Measurements from ENCODE around the gene METRNL.

The METRNL gene

DNA sequence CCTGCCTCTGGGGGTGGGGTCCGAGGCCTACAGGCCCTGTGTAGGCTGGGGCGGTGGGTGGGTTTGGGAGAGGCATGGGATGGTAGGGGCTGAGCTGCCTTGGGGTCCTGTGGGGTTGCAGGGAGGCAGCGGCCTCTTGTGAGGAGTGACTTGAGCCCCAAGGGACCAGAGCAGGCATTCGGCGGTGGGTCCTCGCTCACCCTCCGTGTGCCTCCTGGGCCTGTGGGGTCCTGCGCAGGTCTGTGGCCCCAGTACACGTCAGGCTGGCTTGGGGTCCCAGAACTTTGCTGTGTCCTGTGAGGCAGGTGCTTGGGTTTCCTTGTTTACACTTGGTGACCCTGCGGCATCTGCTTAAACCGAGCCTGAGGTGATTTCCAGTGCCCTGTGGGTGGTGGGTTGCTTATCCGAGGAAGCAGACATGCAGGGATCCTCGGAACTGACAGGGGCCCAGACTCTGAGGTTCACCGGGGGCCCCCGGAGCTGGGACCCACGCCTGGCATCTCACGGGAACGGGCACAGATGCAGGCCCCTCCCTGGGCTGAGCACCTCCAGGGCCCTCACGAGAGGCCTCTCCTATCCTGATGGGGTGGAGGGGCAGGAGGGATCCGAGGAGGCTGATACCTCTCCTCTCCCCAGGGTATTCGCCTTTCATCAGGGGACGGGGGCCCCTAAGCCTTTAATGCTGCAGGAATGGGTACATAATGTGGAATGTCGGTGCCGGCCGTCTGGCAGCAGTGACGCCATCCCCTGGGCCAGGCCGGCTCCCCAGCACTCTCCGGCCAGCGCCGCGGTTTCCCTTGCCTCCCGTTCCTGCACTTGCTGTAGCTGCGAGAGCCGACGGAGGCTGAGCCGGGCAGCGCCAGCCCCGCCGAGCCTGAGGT is 7.7 kb downstream of the METRNL start:
- TF ChIP-seq, protein P1, sequence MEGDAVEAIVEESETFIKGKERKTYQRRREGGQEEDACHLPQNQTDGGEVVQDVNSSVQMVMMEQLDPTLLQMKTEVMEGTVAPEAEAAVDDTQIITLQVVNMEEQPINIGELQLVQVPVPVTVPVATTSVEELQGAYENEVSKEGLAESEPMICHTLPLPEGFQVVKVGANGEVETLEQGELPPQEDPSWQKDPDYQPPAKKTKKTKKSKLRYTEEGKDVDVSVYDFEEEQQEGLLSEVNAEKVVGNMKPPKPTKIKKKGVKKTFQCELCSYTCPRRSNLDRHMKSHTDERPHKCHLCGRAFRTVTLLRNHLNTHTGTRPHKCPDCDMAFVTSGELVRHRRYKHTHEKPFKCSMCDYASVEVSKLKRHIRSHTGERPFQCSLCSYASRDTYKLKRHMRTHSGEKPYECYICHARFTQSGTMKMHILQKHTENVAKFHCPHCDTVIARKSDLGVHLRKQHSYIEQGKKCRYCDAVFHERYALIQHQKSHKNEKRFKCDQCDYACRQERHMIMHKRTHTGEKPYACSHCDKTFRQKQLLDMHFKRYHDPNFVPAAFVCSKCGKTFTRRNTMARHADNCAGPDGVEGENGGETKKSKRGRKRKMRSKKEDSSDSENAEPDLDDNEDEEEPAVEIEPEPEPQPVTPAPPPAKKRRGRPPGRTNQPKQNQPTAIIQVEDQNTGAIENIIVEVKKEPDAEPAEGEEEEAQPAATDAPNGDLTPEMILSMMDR (IDR thresholded peaks at IDR 0.05; ENCODE audit: borderline replicate concordance, insufficient read depth, low read depth, low read length), result no peak

DNA sequence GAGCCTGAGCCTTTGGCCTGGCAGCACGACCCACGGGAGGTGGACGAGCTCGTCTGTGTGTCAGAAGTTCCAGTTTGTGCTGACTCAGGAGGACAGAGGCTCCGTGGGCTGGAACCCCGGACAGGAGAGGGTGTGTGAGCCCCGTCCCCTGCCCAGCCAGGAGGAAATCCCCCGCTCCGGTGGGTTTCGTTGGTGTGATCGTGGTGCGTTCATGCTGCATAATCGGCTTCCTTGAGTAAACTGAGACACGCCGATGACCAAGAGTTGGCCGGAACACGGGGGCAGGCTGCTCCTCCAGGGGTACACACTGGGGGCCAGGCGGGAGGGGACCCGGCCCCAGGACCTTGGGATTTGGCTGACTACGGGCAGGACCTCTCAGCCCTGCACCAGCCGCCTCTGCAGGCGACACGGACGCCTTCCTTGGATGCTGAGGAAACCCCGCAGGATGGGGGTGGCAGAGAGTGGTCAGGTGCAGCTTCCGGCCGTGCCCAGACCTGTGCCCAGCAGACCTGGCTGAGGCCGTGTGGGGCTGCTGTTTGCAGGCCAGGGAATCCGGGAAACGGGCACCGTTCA is 8.5 kb downstream of the METRNL start:
- TF ChIP-seq, protein P1 (IDR thresholded peaks at IDR 0.05; ENCODE audit: borderline replicate concordance, insufficient read depth, low read depth, low read length), result no peak
- H3K4me3 ChIP-seq (ENCODE audit: low read depth, low read length), result no peak overlapping the region

More for the DNA sequence above, 7.7 kb downstream of the METRNL start:
- no peak overlapping the region for H3K4me3 ChIP-seq (ENCODE audit: low read depth, low read length)

DNA sequence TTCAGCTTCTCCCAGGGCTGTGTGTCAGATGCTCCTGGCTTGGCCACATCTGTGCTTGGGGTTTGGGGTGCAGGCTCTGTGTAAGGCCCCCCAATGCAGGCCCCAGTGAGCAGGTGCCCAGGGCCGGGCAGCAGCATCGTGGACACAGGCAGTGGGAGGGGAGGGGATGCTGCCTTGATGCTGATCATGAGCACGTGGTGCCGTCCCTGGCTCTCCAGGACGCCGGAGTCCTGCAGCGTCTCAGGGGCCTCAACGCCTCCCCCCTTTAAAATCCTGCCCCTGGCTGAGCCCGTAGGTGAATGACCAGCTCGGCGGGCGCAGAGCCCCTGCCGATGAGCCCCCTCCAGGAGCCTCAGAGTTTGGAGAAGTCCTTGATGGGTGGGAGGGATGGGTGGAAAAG is 9.0 kb downstream of the METRNL start:
- no peak overlapping the region for H3K4me3 ChIP-seq (ENCODE audit: low read depth, low read length)
- TF ChIP-seq, protein P1 (IDR thresholded peaks at IDR 0.05; ENCODE audit: borderline replicate concordance, insufficient read depth, low read depth, low read length), result no peak

DNA sequence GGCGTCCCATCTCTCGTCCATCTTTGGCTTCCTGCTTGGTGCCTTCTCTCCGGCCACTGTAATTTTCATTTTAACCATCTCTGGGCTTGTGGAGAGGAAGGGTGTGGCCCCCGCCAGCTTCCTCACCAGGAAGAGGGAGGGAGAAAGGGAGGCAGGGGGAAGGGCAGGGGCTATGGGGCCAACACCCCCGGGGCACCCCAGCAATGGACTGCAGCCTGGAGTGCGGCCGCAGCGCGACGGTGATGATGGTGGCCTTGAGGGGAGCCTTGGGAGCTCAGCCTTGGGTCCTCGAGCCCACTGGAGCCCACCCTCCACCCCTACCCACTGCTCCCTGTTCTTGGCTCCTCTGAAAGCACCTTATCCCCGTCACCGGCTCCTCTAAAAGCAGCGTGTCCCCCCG is 9.5 kb downstream of the METRNL start:
- no peak overlapping the region for H3K4me3 ChIP-seq (ENCODE audit: low read depth, low read length)
- TF ChIP-seq, protein P1 (IDR thresholded peaks at IDR 0.05; ENCODE audit: borderline replicate concordance, insufficient read depth, low read depth, low read length), result no peak

DNA sequence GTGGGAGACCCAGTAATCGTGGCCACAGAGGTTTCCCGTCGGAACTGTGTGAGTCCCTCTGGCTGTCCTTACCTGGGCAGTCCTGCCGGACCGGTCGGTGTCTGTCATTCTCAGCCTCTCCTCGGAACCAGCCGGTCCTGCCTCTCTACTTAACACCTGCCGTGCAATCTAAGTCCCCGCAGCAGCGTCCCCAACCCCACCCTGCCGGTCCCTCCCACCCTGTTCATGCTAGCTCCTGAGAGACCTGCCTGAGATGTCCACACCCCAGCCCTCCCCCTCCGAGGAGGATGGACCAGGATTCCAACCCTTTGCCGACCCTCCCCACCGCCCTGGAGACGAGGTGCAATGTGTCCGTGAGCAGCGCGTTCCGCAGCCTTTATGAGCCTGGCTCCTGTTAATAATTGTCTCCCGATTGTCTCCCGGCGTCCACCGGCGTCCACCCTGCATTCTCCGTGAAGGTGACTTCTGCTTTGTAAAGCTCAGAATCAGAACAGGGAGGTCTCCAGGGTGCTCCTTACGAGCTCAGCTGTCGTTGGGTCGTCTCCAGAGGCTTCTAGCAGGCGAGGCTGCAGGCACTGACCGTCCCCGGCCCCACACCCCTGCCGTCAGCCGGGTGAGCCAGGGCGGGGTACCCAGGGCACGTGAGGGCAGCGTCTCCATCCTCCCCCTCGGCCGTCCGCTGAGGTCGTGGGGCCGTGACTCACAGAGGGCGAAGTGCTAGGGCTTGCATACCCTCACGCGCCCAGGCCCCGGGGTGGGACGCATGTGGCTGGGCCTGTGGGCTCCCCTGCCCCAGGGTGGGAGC is 10.1 kb downstream of the METRNL start:
- TF ChIP-seq, protein P1 (IDR thresholded peaks at IDR 0.05; ENCODE audit: borderline replicate concordance, insufficient read depth, low read depth, low read length), result no peak
- H3K4me3 ChIP-seq (ENCODE audit: low read depth, low read length), result no peak overlapping the region

DNA sequence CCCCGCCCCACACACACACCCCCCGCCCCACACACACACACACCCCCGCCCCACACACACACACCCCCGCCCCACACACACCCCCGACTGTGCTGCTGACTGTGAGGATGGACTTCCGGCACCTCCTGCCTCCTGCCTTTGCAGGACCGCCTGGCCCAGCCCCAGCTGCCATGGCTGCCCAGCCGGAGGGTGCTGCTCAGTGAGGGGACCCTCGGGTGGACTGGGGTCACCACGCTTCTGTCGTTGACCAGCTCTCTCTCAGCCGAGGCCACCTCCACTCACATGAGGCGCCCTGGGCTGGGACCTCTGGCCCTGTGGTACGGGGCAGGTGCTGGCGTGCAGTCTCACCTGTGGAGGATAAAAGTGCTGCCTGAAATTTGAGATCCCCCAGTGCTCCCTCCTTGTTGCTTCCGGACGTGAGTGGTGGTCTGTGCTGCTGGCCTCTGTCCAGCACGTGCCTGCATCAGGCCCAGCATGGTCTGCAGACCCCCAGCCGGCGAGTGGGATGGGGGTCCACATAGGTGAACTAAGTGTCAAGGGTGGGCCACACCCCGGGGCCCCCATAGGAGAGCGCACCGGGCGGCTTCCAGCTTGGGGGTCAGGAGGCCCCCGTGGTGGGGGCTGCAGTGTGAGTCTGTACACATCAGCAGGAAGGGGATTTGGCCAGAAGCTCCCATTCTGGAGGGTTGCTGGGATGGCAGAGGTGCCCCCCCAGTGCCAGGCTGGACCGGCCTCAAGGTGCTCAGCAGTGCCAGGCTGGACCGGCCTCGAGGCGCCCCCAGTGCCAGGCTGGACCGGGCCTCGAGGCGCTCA is 11.2 kb downstream of the METRNL start:
- TF ChIP-seq, protein P1 (IDR thresholded peaks at IDR 0.05; ENCODE audit: borderline replicate concordance, insufficient read depth, low read depth, low read length), result no peak
- no peak overlapping the region for H3K4me3 ChIP-seq (ENCODE audit: low read depth, low read length)
